K562 (cell line): ENCODE measurements around the gene SLC18A3. TPM values are rescaled to one million over a fixed set of nuclear protein-coding genes. Genes with fewer than 3 reads are reported as not detected.

ENCODE experiments used
- ATAC-seq: fragments of 200-7000 bp; cut with Tn5 transposase; 3 replicates; pipeline ENCODE4 v1.9.1; 2020; ENCODE audit warnings: moderate library complexity
- BruUV-seq: library from RNA; stranded (reverse); fragments of 400-500 nt; replicated peaks from 2 replicates; lab custom pipeline; 2021; lab: Mats Ljungman, UMichigan
- CTCF ChIA-PET: fragments of 300-600 bp; formaldehyde crosslinking; extraction: SDS; loops from one replicate; lab custom pipeline; 2021; ENCODE audit warnings: low intra/inter-chr PET ratio; lab: Yijun Ruan, JAX
- POLR2A ChIA-PET: fragments of 300-600, 350-650 bp; sonication (Branson Sonifier 250); formaldehyde crosslinking; extraction: SDS; loops from one replicate; lab custom pipeline; 2021; ENCODE audit warnings: antibody characterized with exemption, inconsistent platforms; lab: Yijun Ruan, JAX
- DNase-seq, 4 experiments: peaks; one replicate each; pipeline versions ENCODE4 v3.0.0 to v3.0.0-alpha.2; 2011 to 2018; ENCODE audit warnings: low spot score in 3 of 4, mixed read lengths in 3 of 4; ENCODE audit errors: extremely low read depth in 1 of 4
- FAIRE-seq: peaks from 2 replicates; lab custom pipeline; 2011; peaks lifted over from hg19 to GRCh38; lab: Jason Lieb, UNC
- H2AFZ ChIP-seq: 2 replicates; pipeline ENCODE4 v1.6.0; 2011; ENCODE audit warnings: low read depth, low read length, control low read depth, inconsistent platforms
- H3K27ac ChIP-seq: fragments of 200-600 bp; 3 replicates; pipeline ENCODE4 v1.8.0; 2011; ENCODE audit warnings: low read depth, mild to moderate bottlenecking, control low read depth, inconsistent platforms, low read length, moderate library complexity, mixed read lengths; ENCODE audit errors: extremely low read depth
- H3K27me3 ChIP-seq, 2 experiments: fragments of 300-600 bp in 1 of 2; 2 replicates in 1 of 2; 3 replicates in 1 of 2; pipeline versions ENCODE4 v1.6.0 to v1.8.0; 2011; ENCODE audit warnings: inconsistent platforms in 2 of 2, low read length in 2 of 2, mild to moderate bottlenecking in 1 of 2, mixed read lengths in 1 of 2, moderate library complexity in 1 of 2; ENCODE audit not compliant: control insufficient read depth in 2 of 2, insufficient read depth in 2 of 2
- H3K36me3 ChIP-seq: fragments of 300-600 bp; 3 replicates; pipeline ENCODE4 v1.8.0; 2011; ENCODE audit warnings: mild to moderate bottlenecking, low read length, inconsistent platforms; ENCODE audit not compliant: control insufficient read depth, insufficient read depth
- H3K4me1 ChIP-seq, 2 experiments: fragments of 200-600 bp in 1 of 2; replicated peaks in 1 of 2; 2 replicates in 1 of 2; 3 replicates in 1 of 2; pipeline versions ENCODE4 v1.5.1 to v1.8.0; 2011; ENCODE audit warnings: inconsistent platforms in 2 of 2, low read length in 2 of 2, mild to moderate bottlenecking in 1 of 2, mixed read lengths in 1 of 2, moderate library complexity in 1 of 2; ENCODE audit not compliant: control insufficient read depth in 2 of 2, insufficient read depth in 2 of 2
- H3K4me2 ChIP-seq: 2 replicates; pipeline ENCODE4 v1.6.1; 2011; ENCODE audit warnings: low read length, control low read depth, inconsistent platforms, mixed read lengths; ENCODE audit not compliant: insufficient read depth
- H3K4me3 ChIP-seq: fragments of 200-600 bp; sonication (generic), shearing (Covaris generic); 2 replicates; pipeline ENCODE4 v1.5.1; 2016; ENCODE audit warnings: control low read depth, inconsistent platforms
- H3K79me2 ChIP-seq: fragments of 200-600 bp; 3 replicates; pipeline ENCODE4 v1.8.0; 2011; ENCODE audit warnings: low read length, inconsistent platforms; ENCODE audit not compliant: control insufficient read depth, insufficient read depth
- H3K9ac ChIP-seq, 2 experiments: 2 replicates each; pipeline versions ENCODE4 v1.6.0 to v1.6.1; 2011; ENCODE audit warnings: low read depth in 2 of 2, low read length in 2 of 2, control low read depth in 1 of 2, inconsistent platforms in 1 of 2, mild to moderate bottlenecking in 1 of 2, mixed read lengths in 1 of 2; ENCODE audit not compliant: insufficient read depth in 1 of 2
- H3K9me1 ChIP-seq: one replicate; pipeline ENCODE4 v1.6.0; 2011; ENCODE audit warnings: inconsistent platforms, mild to moderate bottlenecking, low read length, moderate library complexity; ENCODE audit not compliant: control insufficient read depth, insufficient read depth
- H3K9me3 ChIP-seq: replicated peaks from 2 replicates; pipeline ENCODE4 v1.5.1; 2011; ENCODE audit warnings: low read depth, low read length, inconsistent platforms; ENCODE audit not compliant: control insufficient read depth, insufficient read depth
- H4K20me1 ChIP-seq: replicated peaks from 2 replicates; pipeline ENCODE4 v1.6.1; 2011; ENCODE audit warnings: low read length, inconsistent platforms, mixed read lengths; ENCODE audit not compliant: control insufficient read depth, insufficient read depth
- ASH1L ChIP-seq: fragments of 450-650 bp; IDR thresholded peaks from 2 replicates; pipeline ENCODE4 v1.6.1; 2018; ENCODE audit warnings: borderline replicate concordance, mild to moderate bottlenecking, low read depth; ENCODE audit not compliant: partially characterized antibody
- ATF3 ChIP-seq, 2 experiments: fragments of 450-650 bp in 1 of 2; sonication (generic) in 1 of 2; formaldehyde crosslinking in 1 of 2; IDR thresholded peaks in 1 of 2; conservative IDR thresholded peaks in 1 of 2; 2 replicates each; pipeline versions ENCODE4 v1.6.1 to v1.8.1; 2016 to 2023; ENCODE audit warnings: mild to moderate bottlenecking in 2 of 2, moderate library complexity in 2 of 2, inconsistent platforms in 1 of 2, missing genetic modification reagents in 1 of 2
- CBFA2T3 ChIP-seq: fragments of 450-650 bp; IDR thresholded peaks from 2 replicates; pipeline ENCODE4 v1.6.1; 2017
- CC2D1A ChIP-seq: fragments of 450-650 bp; IDR thresholded peaks from 2 replicates; pipeline ENCODE4 v1.6.1; 2017; ENCODE audit warnings: mild to moderate bottlenecking
- CHAMP1 ChIP-seq: fragments of 450-650 bp; IDR thresholded peaks from 2 replicates; pipeline ENCODE4 v1.6.1; 2016; ENCODE audit warnings: mild to moderate bottlenecking
- CHCHD3 ChIP-seq: fragments of 250-450 bp; sonication (Bioruptor Pico); IDR thresholded peaks from 2 replicates; pipeline ENCODE4 v2.1.2; 2022; ENCODE audit warnings: mild to moderate bottlenecking
- CREB5 ChIP-seq: fragments of 250-450 bp; sonication (Bioruptor Pico); IDR thresholded peaks from 2 replicates; pipeline ENCODE4 v1.5.0; 2020; ENCODE audit warnings: mild to moderate bottlenecking
- FOXP1 ChIP-seq: sonication (generic); formaldehyde crosslinking; IDR thresholded peaks from 2 replicates; pipeline ENCODE4 v1.8.0; 2022; ENCODE audit warnings: mild to moderate bottlenecking, missing genetic modification reagents
- HBP1 ChIP-seq: fragments of 450-650 bp; formaldehyde crosslinking; IDR thresholded peaks from 2 replicates; pipeline ENCODE4 v1.4.0; 2022; ENCODE audit warnings: missing genetic modification characterization
- HNRNPK ChIP-seq: fragments of 200-400 bp; formaldehyde crosslinking; IDR thresholded peaks from one replicate; pipeline ENCODE4 v1.6.1; 2018; ENCODE audit warnings: mild to moderate bottlenecking, low read depth, low read length; ENCODE audit not compliant: poor library complexity, severe bottlenecking
- PTBP1 ChIP-seq: fragments of 200-400 bp; formaldehyde crosslinking; IDR thresholded peaks from 2 replicates; pipeline ENCODE4 v1.6.1; 2017; ENCODE audit warnings: low read depth, low read length
- TCF3 ChIP-seq: sonication (generic); formaldehyde crosslinking; IDR thresholded peaks from 2 replicates; pipeline ENCODE4 v1.4.0; 2020; ENCODE audit warnings: mild to moderate bottlenecking, missing genetic modification reagents
- U2AF1 ChIP-seq: fragments of 200-400 bp; formaldehyde crosslinking; optimal IDR thresholded peaks from 2 replicates; pipeline ENCODE3; 2017; ENCODE audit warnings: mild to moderate bottlenecking, low read depth, low read length, moderate library complexity
- ZNF253 ChIP-seq: fragments of 250-450 bp; sonication (Bioruptor Pico); conservative IDR thresholded peaks from 2 replicates; pipeline ENCODE4 v1.6.1; 2021; ENCODE audit warnings: mild to moderate bottlenecking
- WGBS: fragments of 100-300 bp; shearing (Covaris generic); methylation state at CpG from one replicate; pipeline ENCODE4 v1.1.6; 2016; ENCODE audit warnings: low coverage, mixed read lengths; ENCODE audit not compliant: insufficient coverage; ENCODE audit errors: missing lambda C conversion rate; 5-methylcytosine and 5-hydroxymethylcytosine counted together
- in situ Hi-C: fragments of 300-500 bp; cut with MboI; formaldehyde crosslinking; loops from 4 replicates; pipeline ENCODE4 v1.15.0; 2018; ENCODE audit warnings: inconsistent platforms, mixed read lengths
- intact Hi-C: fragments of 100-400 bp; cut with micrococcal nuclease; formaldehyde crosslinking; loops from 2 replicates; pipeline ENCODE4 v1.14.2; 2022
- polyA plus RNA-seq, 8 experiments: library from polyadenylated mRNA; depleted of rRNA in 4 of 8; stranded (reverse) in 5 of 8; unstranded in 3 of 8; fragments of >200 nt; fragmentation: Nextera tagmentation in 2 of 8; fragmentation: Illumina TruSeq in 1 of 8; extraction: Ambion mirVana in 2 of 8; extraction: Trizol in 1 of 8; gene quantifications; 2 replicates each; pipeline versions ENCODE4 v1.2.1 to v1.2.3, GENCODE V29; 2011 to 2014; ENCODE audit warnings: inconsistent platforms in 1 of 8, missing spikeins in 1 of 8
- total RNA-seq, 7 experiments: library from RNA; depleted of rRNA in 6 of 7; stranded (reverse); fragments of >200 nt in 6 of 7; fragmentation: Illumina TruSeq in 2 of 7; extraction: Trizol in 2 of 7; gene quantifications; 2 replicates each; pipeline versions ENCODE4 v1.2.1 to v1.2.3, GENCODE V29; 2011 to 2021; ENCODE audit warnings: low replicate concordance in 1 of 7
- TF ChIP-seq, protein P1 (sequence below): conservative IDR thresholded peaks from 2 replicates; pipeline ENCODE4 v1.6.1; 2011; ENCODE audit warnings: low read depth, mild to moderate bottlenecking, low read length; ENCODE audit not compliant: control insufficient read depth

SLC18A3 gene
- total and polyA plus RNA-seq, 9 of the 15 experiments (the other 6 are each of a cell fraction or from before 2014, with no cell fraction given): not detected

- no TSS peak for BruUV-seq
- no peaks in the 10 kb centered on the region for H3K9me1 ChIP-seq
- intact Hi-C loops (no loop called here), in situ Hi-C loops (no loop called here)
- WGBS: 0% methylated on average over 2 of the region's 2 CpGs
- ATAC-seq: no peak
- H3K27me3 ChIP-seq: peaks cover 28 to 68% of the 10 kb centered on the region in 2 experiments; a peak in 4 of 5 replicates
- no peak overlapping the region for H3K27ac ChIP-seq
- ChIA-PET CTCF (no interaction called here), POLR2A (no interaction called here)
- no peak overlapping the region for H2AFZ ChIP-seq
- FAIRE-seq: no peak
- peaks cover 14% of the 10 kb centered on the region; the same call in 1 of the 2 replicates for H4K20me1 ChIP-seq
- H3K79me2 ChIP-seq: no peaks in the 10 kb centered on the region
- no peak for DNase-seq
- H3K9me3 ChIP-seq: no peaks in the 10 kb centered on the region
- H3K4me3 ChIP-seq: no peak overlapping the region
- H3K4me1 ChIP-seq: 0 out of 5 replicates have a peak, but pooled peaks cover 0 to 3% of the 10 kb centered on the region in 2 experiments
- H3K9ac ChIP-seq: no peak overlapping the region
- H3K4me2 ChIP-seq: no peak overlapping the region
- no peaks in the 10 kb centered on the region for H3K36me3 ChIP-seq
- no peak for TF ChIP-seq HBP1 (CRISPR knock-in tag)
- no peak for TF ChIP-seq FOXP1
- no peak for TF ChIP-seq TCF3
- TF ChIP-seq PTBP1: no peak
- no peak for TF ChIP-seq CHAMP1
- TF ChIP-seq HNRNPK: no peak
- TF ChIP-seq CHCHD3 (CRISPR knock-in tag): no peak
- TF ChIP-seq, protein P1, sequence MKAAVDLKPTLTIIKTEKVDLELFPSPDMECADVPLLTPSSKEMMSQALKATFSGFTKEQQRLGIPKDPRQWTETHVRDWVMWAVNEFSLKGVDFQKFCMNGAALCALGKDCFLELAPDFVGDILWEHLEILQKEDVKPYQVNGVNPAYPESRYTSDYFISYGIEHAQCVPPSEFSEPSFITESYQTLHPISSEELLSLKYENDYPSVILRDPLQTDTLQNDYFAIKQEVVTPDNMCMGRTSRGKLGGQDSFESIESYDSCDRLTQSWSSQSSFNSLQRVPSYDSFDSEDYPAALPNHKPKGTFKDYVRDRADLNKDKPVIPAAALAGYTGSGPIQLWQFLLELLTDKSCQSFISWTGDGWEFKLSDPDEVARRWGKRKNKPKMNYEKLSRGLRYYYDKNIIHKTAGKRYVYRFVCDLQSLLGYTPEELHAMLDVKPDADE: no peak
- no peak for TF ChIP-seq ATF3 (IDR thresholded peaks at IDR 0.05)
- no peak for TF ChIP-seq ATF3 (CRISPR knock-in tag; conservative IDR thresholded peaks at IDR 0.05)
- no peak for TF ChIP-seq ASH1L
- no peak for TF ChIP-seq U2AF1
- no peak for TF ChIP-seq CBFA2T3
- TF ChIP-seq ZNF253 (CRISPR knock-in tag): no peak
- no peak for TF ChIP-seq CC2D1A
- no peak for TF ChIP-seq CREB5 (CRISPR knock-in tag)
These were observed 41.8 kb downstream of the SLC18A3 start for GRCh38 chr10:49651917-49652316.
